GM23338 (cell line): Measurements from ENCODE around the gene PAPPA. TPM values are rescaled to one million over a fixed set of nuclear protein-coding genes. Genes with fewer than 3 reads are reported as not detected.

Source experiments
- ATAC-seq: fragments of 200-7000 bp; cut with Tn5 transposase; 3 replicates; pipeline ENCODE4 v1.9.1; 2020
- DNase-seq: peaks from one replicate; pipeline ENCODE4 v3.0.0-alpha.2; 2015; ENCODE audit warnings: low spot score
- H2AFZ ChIP-seq: fragments of 200-600 bp; sonication (generic); 2 replicates; pipeline ENCODE4 v1.8.0; 2016; ENCODE audit warnings: antibody characterized with exemption, mild to moderate bottlenecking, moderate library complexity
- H3F3A ChIP-seq: fragments of 200-600 bp; sonication (generic); replicated peaks from 2 replicates; pipeline ENCODE4 v1.8.0; 2017; ENCODE audit warnings: antibody characterized with exemption, mixed run types, low read depth
- H3K27ac ChIP-seq: fragments of 200-600 bp; sonication (generic); 2 replicates; pipeline ENCODE4 v1.6.1; 2016; ENCODE audit warnings: low read depth
- H3K27me3 ChIP-seq: fragments of 200-600 bp; sonication (generic); 2 replicates; pipeline ENCODE4 v1.8.0; 2016; ENCODE audit warnings: mild to moderate bottlenecking, mixed run types, moderate library complexity; ENCODE audit not compliant: insufficient read depth
- H3K36me3 ChIP-seq: fragments of 200-600 bp; sonication (generic); 2 replicates; pipeline ENCODE4 v1.8.0; 2016; ENCODE audit warnings: mild to moderate bottlenecking; ENCODE audit not compliant: insufficient read depth
- H3K4me1 ChIP-seq: fragments of 200-600 bp; sonication (generic); 2 replicates; pipeline ENCODE4 v1.8.0; 2016; ENCODE audit warnings: mild to moderate bottlenecking, moderate library complexity; ENCODE audit not compliant: insufficient read depth
- H3K4me2 ChIP-seq: fragments of 200-600 bp; sonication (generic); 2 replicates; pipeline ENCODE4 v1.7.1; 2017; ENCODE audit warnings: mixed run types
- H3K4me3 ChIP-seq: fragments of 200-600 bp; sonication (generic); 2 replicates; pipeline ENCODE4 v1.6.1; 2016; ENCODE audit warnings: mixed run types
- H3K79me2 ChIP-seq: fragments of 200-600 bp; sonication (generic); replicated peaks from 2 replicates; pipeline ENCODE4 v1.8.0; 2017; ENCODE audit warnings: mild to moderate bottlenecking; ENCODE audit not compliant: insufficient read depth
- H3K9me2 ChIP-seq: fragments of 200-600 bp; sonication (generic); 2 replicates; pipeline ENCODE4 v1.8.0; 2017; ENCODE audit not compliant: insufficient read depth
- H4K20me1 ChIP-seq: fragments of 200-600 bp; sonication (generic); replicated peaks from 2 replicates; pipeline ENCODE4 v1.8.0; 2017; ENCODE audit warnings: mild to moderate bottlenecking; ENCODE audit not compliant: insufficient read depth
- H3K27ac Mint-ChIP-seq: 2 replicates; pipeline ENCODE4 v1.8.0; 2020; ENCODE audit warnings: inconsistent platforms, mild to moderate bottlenecking, moderate library complexity, mixed read lengths
- H3K27me3 Mint-ChIP-seq: 3 replicates; pipeline ENCODE4 v1.8.0; 2022; ENCODE audit warnings: low read depth, mild to moderate bottlenecking, moderate library complexity, mixed read lengths, inconsistent platforms; ENCODE audit not compliant: insufficient read depth, poor library complexity
- H3K36me3 Mint-ChIP-seq: 3 replicates; pipeline ENCODE4 v1.8.0; 2021; ENCODE audit warnings: low read depth, mild to moderate bottlenecking, inconsistent platforms, moderate library complexity, mixed read lengths
- H3K4me1 Mint-ChIP-seq: 3 replicates; pipeline ENCODE4 v1.8.0; 2020; ENCODE audit warnings: mild to moderate bottlenecking, inconsistent platforms, mixed read lengths
- H3K4me3 Mint-ChIP-seq: 3 replicates; pipeline ENCODE4 v1.8.0; 2021; ENCODE audit warnings: moderate library complexity, mild to moderate bottlenecking, inconsistent platforms, mixed read lengths
- H3K9me3 Mint-ChIP-seq: 3 replicates; pipeline ENCODE4 v1.8.0; 2020; ENCODE audit warnings: moderate library complexity, mild to moderate bottlenecking, inconsistent platforms, mixed read lengths
- CREB1 ChIP-seq: fragments of 250-450 bp; sonication (Bioruptor Pico); IDR thresholded peaks from 2 replicates; pipeline ENCODE4 v1.5.0; 2020; ENCODE audit warnings: low read depth, mild to moderate bottlenecking, moderate library complexity
- EZH2 ChIP-seq: fragments of 200-600 bp; sonication (generic); IDR thresholded peaks from one replicate; pipeline ENCODE4 v1.8.0; 2017; ENCODE audit warnings: antibody characterized with exemption, mild to moderate bottlenecking, low read depth; ENCODE audit not compliant: unreplicated experiment
- EZH2phosphoT487 ChIP-seq: fragments of 200-600 bp; sonication (generic); IDR thresholded peaks from one replicate; pipeline ENCODE4 v1.8.1; 2018; ENCODE audit warnings: antibody characterized with exemption; ENCODE audit not compliant: unreplicated experiment
- JUNB ChIP-seq: IDR thresholded peaks from one replicate; pipeline ENCODE4 v1.6.1; 2016; ENCODE audit warnings: antibody characterized with exemption; ENCODE audit not compliant: unreplicated experiment
- NANOG ChIP-seq: IDR thresholded peaks from 2 replicates; pipeline ENCODE4 v1.6.1; 2016; ENCODE audit warnings: antibody characterized with exemption, borderline replicate concordance
- POLR2AphosphoS5 ChIP-seq: IDR thresholded peaks from 2 replicates; pipeline ENCODE4 v1.6.1; 2016; ENCODE audit warnings: antibody characterized with exemption, low read depth
- REST ChIP-seq: IDR thresholded peaks from one replicate; pipeline ENCODE4 v1.6.1; 2018; ENCODE audit warnings: antibody characterized with exemption; ENCODE audit not compliant: unreplicated experiment
- STAT1 ChIP-seq: IDR thresholded peaks from one replicate; pipeline ENCODE4 v1.6.1; 2016; ENCODE audit warnings: antibody characterized with exemption; ENCODE audit not compliant: unreplicated experiment
- ZNF114 ChIP-seq: fragments of 250-450 bp; sonication (Bioruptor Pico); IDR thresholded peaks from 2 replicates; pipeline ENCODE4 v1.5.0; 2020; ENCODE audit warnings: mild to moderate bottlenecking, moderate library complexity
- ZNF331 ChIP-seq: fragments of 250-450 bp; sonication (Bioruptor Pico); IDR thresholded peaks from 2 replicates; pipeline ENCODE4 v1.5.0; 2020; ENCODE audit warnings: low read depth, mild to moderate bottlenecking, moderate library complexity
- ZNF462 ChIP-seq: fragments of 250-450 bp; sonication (Bioruptor Pico); IDR thresholded peaks from 2 replicates; pipeline ENCODE4 v1.5.0; 2020; ENCODE audit warnings: mild to moderate bottlenecking, moderate library complexity
- polyA plus RNA-seq: library from polyadenylated mRNA; unstranded; fragments of >200 nt; fragmentation: Nextera tagmentation; extraction: Ambion mirVana; gene quantifications from 2 replicates; pipeline ENCODE4 v1.2.1, GENCODE V29; 2016
- total RNA-seq: library from RNA; depleted of rRNA; stranded (reverse); fragments of >200 nt; shearing (Covaris generic); gene quantifications from 2 replicates; pipeline ENCODE4 v1.2.3, GENCODE V29; 2014
- TF ChIP-seq, protein P1 (sequence below): IDR thresholded peaks from 2 replicates; pipeline ENCODE4 v1.6.1; 2016; ENCODE audit warnings: antibody characterized with exemption
- TF ChIP-seq, protein P2 (sequence below), 2 experiments: fragments of 200-600 bp in 1 of 2; sonication (generic) in 1 of 2; conservative IDR thresholded peaks; 2 replicates each; pipeline versions ENCODE4 v1.5.1 to v1.6.1; 2016 to 2017; ENCODE audit warnings: antibody characterized with exemption in 2 of 2, low read depth in 2 of 2, mild to moderate bottlenecking in 2 of 2, moderate library complexity in 1 of 2

The PAPPA gene
- total and polyA plus RNA-seq, 2 experiments from 2014 or later, result 0.38 to 0.66 TPM

GRCh38 chr9:116212986-116213692 is 59.5 kb downstream of the PAPPA start:
- no peaks in the 10 kb centered on the region for H3K27me3 Mint-ChIP-seq
- TF ChIP-seq EZH2 (no peak), REST (no peak), ZNF331 (CRISPR knock-in tag) (no peak), CREB1 (no peak), NANOG (no peak), ZNF462 (CRISPR knock-in tag) (no peak), EZH2phosphoT487 (no peak), STAT1 (no peak), JUNB (no peak), POLR2AphosphoS5 (no peak), ZNF114 (CRISPR knock-in tag) (no peak)
- TF ChIP-seq, protein P1, sequence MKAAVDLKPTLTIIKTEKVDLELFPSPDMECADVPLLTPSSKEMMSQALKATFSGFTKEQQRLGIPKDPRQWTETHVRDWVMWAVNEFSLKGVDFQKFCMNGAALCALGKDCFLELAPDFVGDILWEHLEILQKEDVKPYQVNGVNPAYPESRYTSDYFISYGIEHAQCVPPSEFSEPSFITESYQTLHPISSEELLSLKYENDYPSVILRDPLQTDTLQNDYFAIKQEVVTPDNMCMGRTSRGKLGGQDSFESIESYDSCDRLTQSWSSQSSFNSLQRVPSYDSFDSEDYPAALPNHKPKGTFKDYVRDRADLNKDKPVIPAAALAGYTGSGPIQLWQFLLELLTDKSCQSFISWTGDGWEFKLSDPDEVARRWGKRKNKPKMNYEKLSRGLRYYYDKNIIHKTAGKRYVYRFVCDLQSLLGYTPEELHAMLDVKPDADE, result no peak
- TF ChIP-seq, protein P2, sequence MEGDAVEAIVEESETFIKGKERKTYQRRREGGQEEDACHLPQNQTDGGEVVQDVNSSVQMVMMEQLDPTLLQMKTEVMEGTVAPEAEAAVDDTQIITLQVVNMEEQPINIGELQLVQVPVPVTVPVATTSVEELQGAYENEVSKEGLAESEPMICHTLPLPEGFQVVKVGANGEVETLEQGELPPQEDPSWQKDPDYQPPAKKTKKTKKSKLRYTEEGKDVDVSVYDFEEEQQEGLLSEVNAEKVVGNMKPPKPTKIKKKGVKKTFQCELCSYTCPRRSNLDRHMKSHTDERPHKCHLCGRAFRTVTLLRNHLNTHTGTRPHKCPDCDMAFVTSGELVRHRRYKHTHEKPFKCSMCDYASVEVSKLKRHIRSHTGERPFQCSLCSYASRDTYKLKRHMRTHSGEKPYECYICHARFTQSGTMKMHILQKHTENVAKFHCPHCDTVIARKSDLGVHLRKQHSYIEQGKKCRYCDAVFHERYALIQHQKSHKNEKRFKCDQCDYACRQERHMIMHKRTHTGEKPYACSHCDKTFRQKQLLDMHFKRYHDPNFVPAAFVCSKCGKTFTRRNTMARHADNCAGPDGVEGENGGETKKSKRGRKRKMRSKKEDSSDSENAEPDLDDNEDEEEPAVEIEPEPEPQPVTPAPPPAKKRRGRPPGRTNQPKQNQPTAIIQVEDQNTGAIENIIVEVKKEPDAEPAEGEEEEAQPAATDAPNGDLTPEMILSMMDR (conservative IDR thresholded peaks at IDR 0.05; ENCODE audit: low read depth in 2 of 2), result no peak
- peaks cover 15% of the 10 kb centered on the region; the same call in 2 of the 3 replicates for H3K4me1 Mint-ChIP-seq
- H3K4me3 ChIP-seq, result no peak overlapping the region
- no peaks in the 10 kb centered on the region for H3K36me3 ChIP-seq
- ATAC-seq (peak; percentile 85), DNase-seq (peak; percentile 54)
- no peak overlapping the region for H2AFZ ChIP-seq
- no peaks in the 10 kb centered on the region for H3F3A ChIP-seq
- H4K20me1 ChIP-seq, result no peaks in the 10 kb centered on the region
- H3K36me3 Mint-ChIP-seq, result no peaks in the 10 kb centered on the region
- H3K4me1 ChIP-seq, result peaks cover 13% of the 10 kb centered on the region
- peak overlapping the region; percentile 17; the same call in 1 of the 2 replicates for H3K4me2 ChIP-seq
- H3K79me2 ChIP-seq, result no peaks in the 10 kb centered on the region
- no peaks in the 10 kb centered on the region for H3K27me3 ChIP-seq
- H3K27ac ChIP-seq, result no peak overlapping the region
- no peaks in the 10 kb centered on the region for H3K9me3 Mint-ChIP-seq
- H3K27ac Mint-ChIP-seq, result no peak overlapping the region; the same call in 1 of the 2 replicates
- no peak overlapping the region for H3K4me3 Mint-ChIP-seq
- 0 out of 2 replicates have a peak, but pooled peaks cover 14% of the 10 kb centered on the region for H3K9me2 ChIP-seq
